Prostate gland (tissue), 2 donors: Measurements from ENCODE around the gene ESYT2.

ENCODE experiments used
- POLR2A ChIP-seq: fragments of 450-650 bp; IDR thresholded peaks from one replicate; pipeline ENCODE4 v1.6.1; 2016; ENCODE audit warnings: antibody characterized with exemption, mild to moderate bottlenecking
- POLR2AphosphoS5 ChIP-seq: sonication (generic); formaldehyde crosslinking; IDR thresholded peaks from one replicate; pipeline ENCODE4 v1.6.1; 2017; ENCODE audit warnings: antibody characterized with exemption
- TF ChIP-seq, protein P1 (sequence below), 4 experiments: fragments of 200-600 bp in 2 of 4; fragments of 450-650 bp in 2 of 4; sonication (generic) in 2 of 4; IDR thresholded peaks; 1 replicate in 3 of 4; 2 replicates in 1 of 4; pipeline ENCODE4 v1.5.1; 2016 to 2019; ENCODE audit warnings: antibody characterized with exemption in 4 of 4, mild to moderate bottlenecking in 2 of 4, moderate library complexity in 2 of 4

DNA sequence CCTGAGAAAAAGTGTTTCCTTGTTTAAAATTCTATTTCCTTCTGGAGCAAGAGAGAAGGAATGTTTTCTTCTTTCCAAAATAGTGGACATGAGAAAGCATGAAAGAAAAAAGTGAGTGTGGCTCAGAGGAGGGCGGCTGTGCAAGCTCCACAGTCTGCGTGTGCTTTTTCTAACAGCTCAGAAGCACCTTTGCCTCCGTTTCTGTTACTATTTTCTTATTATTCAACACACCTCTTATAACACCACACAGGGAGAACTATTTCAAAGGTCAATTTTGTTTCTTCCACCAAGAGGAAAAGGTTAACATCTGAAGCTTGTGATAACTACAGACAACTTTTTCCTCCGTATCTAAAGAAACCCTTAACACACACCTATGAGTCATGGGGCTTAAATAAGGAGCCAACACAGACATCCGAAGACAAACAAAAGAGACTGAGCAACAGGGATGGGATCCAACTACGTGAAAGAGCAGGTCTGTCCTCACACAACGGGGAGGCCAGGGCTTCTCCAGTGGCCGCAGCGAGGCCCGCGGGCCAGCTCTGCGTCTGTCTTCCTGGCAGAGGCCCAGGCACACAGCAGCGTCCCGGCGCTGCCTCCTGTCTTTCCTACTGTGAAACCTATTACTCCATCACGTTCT is 88.5 kb downstream of the ESYT2 start:
- TF ChIP-seq, protein P1, sequence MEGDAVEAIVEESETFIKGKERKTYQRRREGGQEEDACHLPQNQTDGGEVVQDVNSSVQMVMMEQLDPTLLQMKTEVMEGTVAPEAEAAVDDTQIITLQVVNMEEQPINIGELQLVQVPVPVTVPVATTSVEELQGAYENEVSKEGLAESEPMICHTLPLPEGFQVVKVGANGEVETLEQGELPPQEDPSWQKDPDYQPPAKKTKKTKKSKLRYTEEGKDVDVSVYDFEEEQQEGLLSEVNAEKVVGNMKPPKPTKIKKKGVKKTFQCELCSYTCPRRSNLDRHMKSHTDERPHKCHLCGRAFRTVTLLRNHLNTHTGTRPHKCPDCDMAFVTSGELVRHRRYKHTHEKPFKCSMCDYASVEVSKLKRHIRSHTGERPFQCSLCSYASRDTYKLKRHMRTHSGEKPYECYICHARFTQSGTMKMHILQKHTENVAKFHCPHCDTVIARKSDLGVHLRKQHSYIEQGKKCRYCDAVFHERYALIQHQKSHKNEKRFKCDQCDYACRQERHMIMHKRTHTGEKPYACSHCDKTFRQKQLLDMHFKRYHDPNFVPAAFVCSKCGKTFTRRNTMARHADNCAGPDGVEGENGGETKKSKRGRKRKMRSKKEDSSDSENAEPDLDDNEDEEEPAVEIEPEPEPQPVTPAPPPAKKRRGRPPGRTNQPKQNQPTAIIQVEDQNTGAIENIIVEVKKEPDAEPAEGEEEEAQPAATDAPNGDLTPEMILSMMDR (IDR thresholded peaks at IDR 0.05), result peak in 1 of 4 experiments; percentile 29
- TF ChIP-seq POLR2AphosphoS5 (peak; percentile 56), POLR2A (no peak)
